AG09309 (cell line): ENCODE measurements around the gene CDC42BPB.

Experiments
- DNase-seq: peaks from one replicate; pipeline ENCODE4 v3.0.0-alpha.2; 2010; ENCODE audit warnings: low read depth
- H3K4me3 ChIP-seq: 2 replicates; pipeline ENCODE4 v1.5.1; 2011; ENCODE audit warnings: mild to moderate bottlenecking, low read depth, low read length, moderate library complexity; ENCODE audit not compliant: control insufficient read depth
- CTCF ChIP-seq: IDR thresholded peaks from 2 replicates; pipeline ENCODE4 v1.5.1; 2011; ENCODE audit warnings: mild to moderate bottlenecking, low read depth, low read length, inconsistent platforms; ENCODE audit not compliant: insufficient read depth, control insufficient read depth; ENCODE audit errors: missing control alignments

CDC42BPB gene

GRCh38 chr14:102939820-102940561 lies 117.4 kb downstream of the CDC42BPB start:
- no peak for DNase-seq
- no peak for TF ChIP-seq CTCF
- H3K4me3 ChIP-seq, result no peak overlapping the region

- no peak for TF ChIP-seq CTCF
- no peak for DNase-seq
Observed at GRCh38 chr14:102939329-102939728, 118.0 kb downstream of the CDC42BPB start.

GRCh38 chr14:102938191-102938590 lies 119.2 kb downstream of the CDC42BPB start:
- no peak for TF ChIP-seq CTCF
- no peak overlapping the region for H3K4me3 ChIP-seq
- DNase-seq, result no peak

More at GRCh38 chr14:102939329-102939728, 118.0 kb downstream of the CDC42BPB start:
- no peak overlapping the region for H3K4me3 ChIP-seq

GRCh38 chr14:102937331-102938175 lies 119.8 kb downstream of the CDC42BPB start:
- no peak for TF ChIP-seq CTCF
- no peak for DNase-seq

GRCh38 chr14:102935756-102936155 lies 121.6 kb downstream of the CDC42BPB start:
- no peak overlapping the region for H3K4me3 ChIP-seq
- no peak for DNase-seq
- TF ChIP-seq CTCF, result no peak

More at GRCh38 chr14:102937331-102938175, 119.8 kb downstream of the CDC42BPB start:
- H3K4me3 ChIP-seq, result no peak overlapping the region

GRCh38 chr14:102933618-102934231 lies 123.6 kb downstream of the CDC42BPB start:
- TF ChIP-seq CTCF, result no peak
- no peak for DNase-seq

More at GRCh38 chr14:102933618-102934231, 123.6 kb downstream of the CDC42BPB start:
- no peak overlapping the region for H3K4me3 ChIP-seq
